Measurements from ENCODE around the gene SCN8A. TPM values are rescaled to one million over a fixed set of nuclear protein-coding genes. Genes with fewer than 3 reads are reported as not detected.

Gene SCN8A
- total RNA-seq, 8 experiments from 2014 or later: 4.5 to 35.3 (median 14.4) TPM

GRCh38 chr12:51702587-51702986 lies 111.6 kb downstream of the SCN8A start:
- no peak for ATAC-seq (replicated peaks in 6 of 8)
- 100% methylated on average over 1 of the region's 1 CpG; no CpG with 5 or more reads in 5 of the 10 experiments for WGBS, 10 experiments
- in situ Hi-C loops (cut with MboI; ENCODE audit: low pct_unique_long_range_greater_than_20kb in 2 of 9, low sequenced_read_pairs in 9 of 9, unreplicated experiment in 9 of 9): no loop called here
- H3K4me1 ChIP-seq (replicated peaks in 1 of 2): no peaks in the 10 kb centered on the region
- no peak overlapping the region for H3K27ac ChIP-seq
- no peak overlapping the region for H3K4me3 ChIP-seq

GRCh38 chr12:51705450-51705849 lies 114.4 kb downstream of the SCN8A start:
- no peak for ATAC-seq (replicated peaks in 6 of 8)
- 60 to 100% (median 100%) methylated on average over 1 of the region's 1 CpG; no CpG with 5 or more reads in 3 of the 10 experiments for WGBS, 10 experiments
- in situ Hi-C loops (cut with MboI; ENCODE audit: low pct_unique_long_range_greater_than_20kb in 2 of 9, low sequenced_read_pairs in 9 of 9, unreplicated experiment in 9 of 9): no loop called here

GRCh38 chr12:51706206-51706605 lies 115.2 kb downstream of the SCN8A start:
- in situ Hi-C loops (cut with MboI; ENCODE audit: low pct_unique_long_range_greater_than_20kb in 2 of 9, low sequenced_read_pairs in 9 of 9, unreplicated experiment in 9 of 9): no loop called here
- no peak for ATAC-seq (replicated peaks in 6 of 8)
- WGBS, 10 experiments: 60 to 100% (median 100%) methylated on average over 1 to 2 of the region's 3 CpGs; no CpG with 5 or more reads in 1 of the 10 experiments

More at GRCh38 chr12:51705450-51705849, 114.4 kb downstream of the SCN8A start:
- no peak overlapping the region for H3K27ac ChIP-seq
- H3K4me3 ChIP-seq: no peak overlapping the region
- no peaks in the 10 kb centered on the region for H3K4me1 ChIP-seq (replicated peaks in 1 of 2)

GRCh38 chr12:51714666-51715065 lies 123.6 kb downstream of the SCN8A start:
- ATAC-seq (replicated peaks in 6 of 8): no peak
- Histone ChIP-seq H3K4me1 (replicated peaks in 1 of 2) (no peaks in the 10 kb centered on the region), H3K4me3 (no peak overlapping the region), H3K27ac (no peak overlapping the region)
- 0 to 92% (median 72%) methylated on average over 1 to 2 of the region's 2 CpGs; no CpG with 5 or more reads in 4 of the 10 experiments for WGBS, 10 experiments
- in situ Hi-C loops (cut with MboI; ENCODE audit: low pct_unique_long_range_greater_than_20kb in 2 of 9, low sequenced_read_pairs in 9 of 9, unreplicated experiment in 9 of 9): no loop called here

More at GRCh38 chr12:51706206-51706605, 115.2 kb downstream of the SCN8A start:
- H3K4me3 ChIP-seq: no peak overlapping the region
- H3K27ac ChIP-seq: no peak overlapping the region
- H3K4me1 ChIP-seq (replicated peaks in 1 of 2): no peaks in the 10 kb centered on the region

- H3K4me3 ChIP-seq: no peak overlapping the region
- ATAC-seq (replicated peaks in 6 of 8): no peak
- 52 to 100% (median 86%) methylated on average over 1 to 3 of the region's 3 CpGs; no CpG with 5 or more reads in 2 of the 10 experiments for WGBS, 10 experiments
- H3K4me1 ChIP-seq (replicated peaks in 1 of 2): no peaks in the 10 kb centered on the region
- H3K27ac ChIP-seq: no peak overlapping the region
- in situ Hi-C loops (cut with MboI; ENCODE audit: low pct_unique_long_range_greater_than_20kb in 2 of 9, low sequenced_read_pairs in 9 of 9, unreplicated experiment in 9 of 9): no loop called here
These were observed 126.4 kb downstream of the SCN8A start for GRCh38 chr12:51717326-51717925.

- ATAC-seq (replicated peaks in 6 of 8): peak in 2 of 8 experiments; percentile 94 to 99
- in situ Hi-C loops (cut with MboI; ENCODE audit: low pct_unique_long_range_greater_than_20kb in 2 of 9, low sequenced_read_pairs in 9 of 9, unreplicated experiment in 9 of 9): no loop called here
These were observed 130.4 kb downstream of the SCN8A start for GRCh38 chr12:51721282-51721940.

GRCh38 chr12:51722431-51722830 lies 131.4 kb downstream of the SCN8A start:
- ATAC-seq (replicated peaks in 6 of 8): no peak
- Histone ChIP-seq H3K27ac (no peak overlapping the region), H3K4me3 (no peak overlapping the region), H3K4me1 (replicated peaks in 1 of 2) (no peaks in the 10 kb centered on the region)
- in situ Hi-C loops (cut with MboI; ENCODE audit: low pct_unique_long_range_greater_than_20kb in 2 of 9, low sequenced_read_pairs in 9 of 9, unreplicated experiment in 9 of 9): no loop called here

More at GRCh38 chr12:51721282-51721940, 130.4 kb downstream of the SCN8A start:
- no peak overlapping the region for H3K4me3 ChIP-seq
- H3K27ac ChIP-seq: no peak overlapping the region
- no peaks in the 10 kb centered on the region for H3K4me1 ChIP-seq (replicated peaks in 1 of 2)
- 17 to 100% (median 90%) methylated on average over 1 to 25 of the region's 44 CpGs; no CpG with 5 or more reads in 1 of the 10 experiments for WGBS, 10 experiments

GRCh38 chr12:51726161-51726560 lies 135.1 kb downstream of the SCN8A start:
- in situ Hi-C loops (cut with MboI; ENCODE audit: low pct_unique_long_range_greater_than_20kb in 2 of 9, low sequenced_read_pairs in 9 of 9, unreplicated experiment in 9 of 9): no loop called here
- ATAC-seq (replicated peaks in 6 of 8): no peak
- H3K4me3 ChIP-seq: no peak overlapping the region
- WGBS, 10 experiments: 86 to 100% (median 100%) methylated on average over 1 of the region's 1 CpG; no CpG with 5 or more reads in 5 of the 10 experiments
- H3K4me1 ChIP-seq (replicated peaks in 1 of 2): no peaks in the 10 kb centered on the region
- H3K27ac ChIP-seq: no peak overlapping the region

- no peak for ATAC-seq (replicated peaks in 6 of 8)
- Histone ChIP-seq H3K27ac (no peak overlapping the region), H3K4me3 (no peak overlapping the region), H3K4me1 (replicated peaks in 1 of 2) (no peaks in the 10 kb centered on the region)
- WGBS, 10 experiments: 0 to 100% (median 91%) methylated on average over 1 to 2 of the region's 2 CpGs; no CpG with 5 or more reads in 1 of the 10 experiments
- in situ Hi-C loops (cut with MboI; ENCODE audit: low pct_unique_long_range_greater_than_20kb in 2 of 9, low sequenced_read_pairs in 9 of 9, unreplicated experiment in 9 of 9): no loop called here
These were observed 135.9 kb downstream of the SCN8A start for GRCh38 chr12:51726931-51727330.

GRCh38 chr12:51729331-51729730 lies 138.3 kb downstream of the SCN8A start:
- in situ Hi-C loops (cut with MboI; ENCODE audit: low pct_unique_long_range_greater_than_20kb in 2 of 9, low sequenced_read_pairs in 9 of 9, unreplicated experiment in 9 of 9): no loop called here

GRCh38 chr12:51730745-51731144 lies 139.7 kb downstream of the SCN8A start:
- Histone ChIP-seq H3K27ac (no peak overlapping the region), H3K4me3 (no peak overlapping the region), H3K4me1 (replicated peaks in 1 of 2) (no peaks in the 10 kb centered on the region)
- ATAC-seq (replicated peaks in 6 of 8): no peak
- in situ Hi-C loops (cut with MboI; ENCODE audit: low pct_unique_long_range_greater_than_20kb in 2 of 9, low sequenced_read_pairs in 9 of 9, unreplicated experiment in 9 of 9): no loop called here
- 0 to 100% (median 50%) methylated on average over 1 to 2 of the region's 2 CpGs; no CpG with 5 or more reads in 2 of the 10 experiments for WGBS, 10 experiments

More at GRCh38 chr12:51729331-51729730, 138.3 kb downstream of the SCN8A start:
- ATAC-seq (replicated peaks in 6 of 8): no peak
- no peak overlapping the region for H3K4me3 ChIP-seq
- H3K4me1 ChIP-seq (replicated peaks in 1 of 2): no peaks in the 10 kb centered on the region
- H3K27ac ChIP-seq: no peak overlapping the region
- 0 to 95% (median 80%) methylated on average over 1 to 4 of the region's 4 CpGs for WGBS, 10 experiments

GRCh38 chr12:51740536-51740935 lies 149.5 kb downstream of the SCN8A start:
- in situ Hi-C loops (cut with MboI; ENCODE audit: low pct_unique_long_range_greater_than_20kb in 2 of 9, low sequenced_read_pairs in 9 of 9, unreplicated experiment in 9 of 9): no loop called here
- Histone ChIP-seq H3K27ac (no peak overlapping the region), H3K4me1 (replicated peaks in 1 of 2) (no peaks in the 10 kb centered on the region), H3K4me3 (no peak overlapping the region)
- 93 to 100% (median 100%) methylated on average over 1 to 2 of the region's 2 CpGs; no CpG with 5 or more reads in 5 of the 10 experiments for WGBS, 10 experiments
- no peak for ATAC-seq (replicated peaks in 6 of 8)

GRCh38 chr12:51744235-51744634 lies 153.2 kb downstream of the SCN8A start:
- in situ Hi-C loops (cut with MboI; ENCODE audit: low pct_unique_long_range_greater_than_20kb in 2 of 9, low sequenced_read_pairs in 9 of 9, unreplicated experiment in 9 of 9): no loop called here
- ATAC-seq (replicated peaks in 6 of 8): no peak
- Histone ChIP-seq H3K4me1 (replicated peaks in 1 of 2) (no peaks in the 10 kb centered on the region), H3K4me3 (no peak overlapping the region), H3K27ac (no peak overlapping the region)
- 54 to 95% (median 89%) methylated on average over 1 to 6 of the region's 6 CpGs; no CpG with 5 or more reads in 1 of the 10 experiments for WGBS, 10 experiments
